Fibroblast of upper back skin (primary cell): ENCODE data around the gene DGCR6L.
"Not testable (repeated sequence)": the region's sequence is repeated elsewhere in the genome, so short reads cannot be mapped to it uniquely, and the experiment has no call there.

ENCODE experiments used
- DNase-seq: peaks from one replicate; pipeline ENCODE4 v3.0.0-alpha.2; 2013

Gene DGCR6L

GRCh38 chr22:20307448-20308447 is 12.1 kb downstream of the DGCR6L start:
- DNase-seq: not testable (repeated sequence)

- DNase-seq: not testable (repeated sequence)
Measured at GRCh38 chr22:20306646-20307447, 13.0 kb downstream of the DGCR6L start.

- no peak for DNase-seq
Measured at GRCh38 chr22:20305894-20306645, 13.8 kb downstream of the DGCR6L start.

GRCh38 chr22:20305230-20305893 is 14.5 kb downstream of the DGCR6L start:
- not testable (repeated sequence) for DNase-seq

GRCh38 chr22:20304646-20305045 is 15.2 kb downstream of the DGCR6L start:
- DNase-seq: no peak

- not testable (repeated sequence) for DNase-seq
Measured at GRCh38 chr22:20303229-20303534, 16.7 kb downstream of the DGCR6L start.

GRCh38 chr22:20302438-20303228 is 17.2 kb downstream of the DGCR6L start:
- DNase-seq: no peak

- no peak for DNase-seq
Measured at GRCh38 chr22:20299746-20300136, 20.1 kb downstream of the DGCR6L start.

- peak; percentile 41 for DNase-seq
Measured at GRCh38 chr22:20298803-20299745, 20.8 kb downstream of the DGCR6L start.

GRCh38 chr22:20298110-20298802 is 21.6 kb downstream of the DGCR6L start:
- no peak for DNase-seq

- no peak for DNase-seq
Measured at GRCh38 chr22:20297414-20298109, 22.3 kb downstream of the DGCR6L start.

GRCh38 chr22:20296598-20296997 is 23.3 kb downstream of the DGCR6L start:
- no peak for DNase-seq

- DNase-seq: no peak
Measured at GRCh38 chr22:20295262-20296064, 24.4 kb downstream of the DGCR6L start.

GRCh38 chr22:20292673-20293232 is 27.1 kb downstream of the DGCR6L start:
- no peak for DNase-seq

GRCh38 chr22:20292108-20292507 is 27.8 kb downstream of the DGCR6L start:
- no peak for DNase-seq

GRCh38 chr22:20291604-20292063 is 28.2 kb downstream of the DGCR6L start:
- no peak for DNase-seq

- DNase-seq: no peak
Measured at GRCh38 chr22:20291249-20291586, 28.6 kb downstream of the DGCR6L start.
